K562 (cell line): ENCODE measurements around the gene ZNF473. TPM values are rescaled to one million over a fixed set of nuclear protein-coding genes. Genes with fewer than 3 reads are reported as not detected.

ENCODE experiments used
- ATAC-seq: fragments of 200-7000 bp; cut with Tn5 transposase; 3 replicates; pipeline ENCODE4 v1.9.1; 2020; ENCODE audit warnings: moderate library complexity
- BruUV-seq: library from RNA; stranded (reverse); fragments of 400-500 nt; replicated peaks from 2 replicates; lab custom pipeline; 2021; lab: Mats Ljungman, UMichigan
- CTCF ChIA-PET: fragments of 300-600 bp; formaldehyde crosslinking; extraction: SDS; loops from one replicate; lab custom pipeline; 2021; ENCODE audit warnings: low intra/inter-chr PET ratio; lab: Yijun Ruan, JAX
- POLR2A ChIA-PET: fragments of 300-600, 350-650 bp; sonication (Branson Sonifier 250); formaldehyde crosslinking; extraction: SDS; loops from one replicate; lab custom pipeline; 2021; ENCODE audit warnings: antibody characterized with exemption, inconsistent platforms; lab: Yijun Ruan, JAX
- DNase-seq, 4 experiments: peaks; one replicate each; pipeline versions ENCODE4 v3.0.0 to v3.0.0-alpha.2; 2011 to 2018; ENCODE audit warnings: low spot score in 3 of 4, mixed read lengths in 3 of 4; ENCODE audit errors: extremely low read depth in 1 of 4
- FAIRE-seq: peaks from 2 replicates; lab custom pipeline; 2011; peaks lifted over from hg19 to GRCh38; lab: Jason Lieb, UNC
- H2AFZ ChIP-seq: 2 replicates; pipeline ENCODE4 v1.6.0; 2011; ENCODE audit warnings: low read depth, low read length, control low read depth, inconsistent platforms
- H3K27ac ChIP-seq: fragments of 200-600 bp; 3 replicates; pipeline ENCODE4 v1.8.0; 2011; ENCODE audit warnings: low read depth, mild to moderate bottlenecking, control low read depth, inconsistent platforms, low read length, moderate library complexity, mixed read lengths; ENCODE audit errors: extremely low read depth
- H3K27me3 ChIP-seq, 2 experiments: fragments of 300-600 bp in 1 of 2; 2 replicates in 1 of 2; 3 replicates in 1 of 2; pipeline versions ENCODE4 v1.6.0 to v1.8.0; 2011; ENCODE audit warnings: inconsistent platforms in 2 of 2, low read length in 2 of 2, mild to moderate bottlenecking in 1 of 2, mixed read lengths in 1 of 2, moderate library complexity in 1 of 2; ENCODE audit not compliant: control insufficient read depth in 2 of 2, insufficient read depth in 2 of 2
- H3K36me3 ChIP-seq: fragments of 300-600 bp; 3 replicates; pipeline ENCODE4 v1.8.0; 2011; ENCODE audit warnings: mild to moderate bottlenecking, low read length, inconsistent platforms; ENCODE audit not compliant: control insufficient read depth, insufficient read depth
- H3K4me1 ChIP-seq, 2 experiments: fragments of 200-600 bp in 1 of 2; replicated peaks in 1 of 2; 2 replicates in 1 of 2; 3 replicates in 1 of 2; pipeline versions ENCODE4 v1.5.1 to v1.8.0; 2011; ENCODE audit warnings: inconsistent platforms in 2 of 2, low read length in 2 of 2, mild to moderate bottlenecking in 1 of 2, mixed read lengths in 1 of 2, moderate library complexity in 1 of 2; ENCODE audit not compliant: control insufficient read depth in 2 of 2, insufficient read depth in 2 of 2
- H3K4me2 ChIP-seq: 2 replicates; pipeline ENCODE4 v1.6.1; 2011; ENCODE audit warnings: low read length, control low read depth, inconsistent platforms, mixed read lengths; ENCODE audit not compliant: insufficient read depth
- H3K4me3 ChIP-seq: fragments of 200-600 bp; sonication (generic), shearing (Covaris generic); 2 replicates; pipeline ENCODE4 v1.5.1; 2016; ENCODE audit warnings: control low read depth, inconsistent platforms
- H3K79me2 ChIP-seq: fragments of 200-600 bp; 3 replicates; pipeline ENCODE4 v1.8.0; 2011; ENCODE audit warnings: low read length, inconsistent platforms; ENCODE audit not compliant: control insufficient read depth, insufficient read depth
- H3K9ac ChIP-seq, 2 experiments: 2 replicates each; pipeline versions ENCODE4 v1.6.0 to v1.6.1; 2011; ENCODE audit warnings: low read depth in 2 of 2, low read length in 2 of 2, control low read depth in 1 of 2, inconsistent platforms in 1 of 2, mild to moderate bottlenecking in 1 of 2, mixed read lengths in 1 of 2; ENCODE audit not compliant: insufficient read depth in 1 of 2
- H3K9me1 ChIP-seq: one replicate; pipeline ENCODE4 v1.6.0; 2011; ENCODE audit warnings: inconsistent platforms, mild to moderate bottlenecking, low read length, moderate library complexity; ENCODE audit not compliant: control insufficient read depth, insufficient read depth
- H3K9me3 ChIP-seq: replicated peaks from 2 replicates; pipeline ENCODE4 v1.5.1; 2011; ENCODE audit warnings: low read depth, low read length, inconsistent platforms; ENCODE audit not compliant: control insufficient read depth, insufficient read depth
- H4K20me1 ChIP-seq: replicated peaks from 2 replicates; pipeline ENCODE4 v1.6.1; 2011; ENCODE audit warnings: low read length, inconsistent platforms, mixed read lengths; ENCODE audit not compliant: control insufficient read depth, insufficient read depth
- ETS2 ChIP-seq: IDR thresholded peaks from 2 replicates; pipeline ENCODE4 v1.6.1; 2016; ENCODE audit warnings: borderline replicate concordance, missing genetic modification characterization, mild to moderate bottlenecking, moderate library complexity, missing compliant biosample characterization; ENCODE audit not compliant: poor library complexity, severe bottlenecking
- FOXJ3 ChIP-seq: sonication (generic); formaldehyde crosslinking; IDR thresholded peaks from 2 replicates; pipeline ENCODE4 v1.4.0; 2020; ENCODE audit warnings: mild to moderate bottlenecking, missing genetic modification reagents
- KLF13 ChIP-seq: fragments of 450-650 bp; IDR thresholded peaks from 2 replicates; pipeline ENCODE4 v1.6.1; 2016; ENCODE audit warnings: missing genetic modification characterization, low read depth, mild to moderate bottlenecking, missing compliant biosample characterization, moderate library complexity, borderline replicate concordance
- NCOA6 ChIP-seq: fragments of 450-650 bp; IDR thresholded peaks from 2 replicates; pipeline ENCODE4 v1.6.1; 2017; ENCODE audit warnings: mild to moderate bottlenecking
- PHB2 ChIP-seq: fragments of 450-650 bp; IDR thresholded peaks from 2 replicates; pipeline ENCODE4 v1.6.1; 2017; ENCODE audit warnings: low read depth
- RBM22 ChIP-seq: fragments of 200-400 bp; formaldehyde crosslinking; IDR thresholded peaks from 2 replicates; pipeline ENCODE4 v1.6.1; 2018; ENCODE audit warnings: low read length, low read depth; ENCODE audit not compliant: poor library complexity, severe bottlenecking
- TAF9B ChIP-seq: fragments of 450-650 bp; IDR thresholded peaks from 2 replicates; pipeline ENCODE4 v1.6.1; 2018; ENCODE audit warnings: mild to moderate bottlenecking; ENCODE audit not compliant: partially characterized antibody
- U2AF1 ChIP-seq: fragments of 200-400 bp; formaldehyde crosslinking; optimal IDR thresholded peaks from 2 replicates; pipeline ENCODE3; 2017; ENCODE audit warnings: mild to moderate bottlenecking, low read depth, low read length, moderate library complexity
- ZNF589 ChIP-seq: fragments of 200-800 bp; sonication (Bioruptor generic); IDR thresholded peaks from 2 replicates; pipeline ENCODE4 v1.6.1; 2016; ENCODE audit warnings: low read depth, missing genetic modification characterization, missing compliant biosample characterization
- WGBS: fragments of 100-300 bp; shearing (Covaris generic); methylation state at CpG from one replicate; pipeline ENCODE4 v1.1.6; 2016; ENCODE audit warnings: low coverage, mixed read lengths; ENCODE audit not compliant: insufficient coverage; ENCODE audit errors: missing lambda C conversion rate; 5-methylcytosine and 5-hydroxymethylcytosine counted together
- in situ Hi-C: fragments of 300-500 bp; cut with MboI; formaldehyde crosslinking; loops from 4 replicates; pipeline ENCODE4 v1.15.0; 2018; ENCODE audit warnings: inconsistent platforms, mixed read lengths
- intact Hi-C: fragments of 100-400 bp; cut with micrococcal nuclease; formaldehyde crosslinking; loops from 2 replicates; pipeline ENCODE4 v1.14.2; 2022
- polyA plus RNA-seq, 8 experiments: library from polyadenylated mRNA; depleted of rRNA in 4 of 8; stranded (reverse) in 5 of 8; unstranded in 3 of 8; fragments of >200 nt; fragmentation: Nextera tagmentation in 2 of 8; fragmentation: Illumina TruSeq in 1 of 8; extraction: Ambion mirVana in 2 of 8; extraction: Trizol in 1 of 8; gene quantifications; 2 replicates each; pipeline versions ENCODE4 v1.2.1 to v1.2.3, GENCODE V29; 2011 to 2014; ENCODE audit warnings: inconsistent platforms in 1 of 8, missing spikeins in 1 of 8
- total RNA-seq, 7 experiments: library from RNA; depleted of rRNA in 6 of 7; stranded (reverse); fragments of >200 nt in 6 of 7; fragmentation: Illumina TruSeq in 2 of 7; extraction: Trizol in 2 of 7; gene quantifications; 2 replicates each; pipeline versions ENCODE4 v1.2.1 to v1.2.3, GENCODE V29; 2011 to 2021; ENCODE audit warnings: low replicate concordance in 1 of 7
- TF ChIP-seq, protein P1 (sequence below): fragments of 450-650 bp; formaldehyde crosslinking; IDR thresholded peaks from 2 replicates; pipeline ENCODE4 v1.4.0; 2020; ENCODE audit warnings: mild to moderate bottlenecking, mixed read lengths
- TF ChIP-seq, protein P2 (sequence below): fragments of 450-650 bp; IDR thresholded peaks from 2 replicates; pipeline ENCODE4 v1.6.1; 2016; ENCODE audit warnings: antibody characterized with exemption

ZNF473 gene
- total and polyA plus RNA-seq, 9 of the 15 experiments (the other 6 are each of a cell fraction or from before 2014, with no cell fraction given), result 8.2 to 34.0 (median 28.5) TPM

DNA sequence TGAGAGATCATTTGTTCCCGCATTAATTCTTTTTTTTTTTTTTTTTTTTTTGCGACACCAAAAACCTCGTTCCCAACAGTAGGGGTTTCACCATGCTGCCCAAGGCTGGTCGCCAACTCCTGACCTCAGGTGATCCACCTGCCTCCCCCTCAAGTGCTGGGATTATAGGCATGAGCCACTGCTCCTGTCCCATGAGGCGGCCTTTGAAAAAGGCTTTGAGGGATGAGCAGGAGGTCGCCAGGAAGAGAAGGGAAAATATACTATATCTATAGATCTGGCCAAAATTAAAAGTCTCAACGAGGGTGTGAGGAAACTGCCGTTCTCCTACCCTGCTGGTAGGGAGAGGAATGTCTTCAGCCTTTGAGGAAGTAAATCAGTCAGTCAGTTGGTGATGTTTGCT is 26.2 kb downstream of the ZNF473 start:
- H3K27ac ChIP-seq, result no peak overlapping the region
- 48% methylated on average over 7 of the region's 8 CpGs for WGBS

More for the DNA sequence above, 26.2 kb downstream of the ZNF473 start:
- H3K4me3 ChIP-seq, result no peak overlapping the region
- peaks cover 10 to 11% of the 10 kb centered on the region in 2 experiments; a peak in 4 of 5 replicates for H3K4me1 ChIP-seq
- TF ChIP-seq, protein P1, sequence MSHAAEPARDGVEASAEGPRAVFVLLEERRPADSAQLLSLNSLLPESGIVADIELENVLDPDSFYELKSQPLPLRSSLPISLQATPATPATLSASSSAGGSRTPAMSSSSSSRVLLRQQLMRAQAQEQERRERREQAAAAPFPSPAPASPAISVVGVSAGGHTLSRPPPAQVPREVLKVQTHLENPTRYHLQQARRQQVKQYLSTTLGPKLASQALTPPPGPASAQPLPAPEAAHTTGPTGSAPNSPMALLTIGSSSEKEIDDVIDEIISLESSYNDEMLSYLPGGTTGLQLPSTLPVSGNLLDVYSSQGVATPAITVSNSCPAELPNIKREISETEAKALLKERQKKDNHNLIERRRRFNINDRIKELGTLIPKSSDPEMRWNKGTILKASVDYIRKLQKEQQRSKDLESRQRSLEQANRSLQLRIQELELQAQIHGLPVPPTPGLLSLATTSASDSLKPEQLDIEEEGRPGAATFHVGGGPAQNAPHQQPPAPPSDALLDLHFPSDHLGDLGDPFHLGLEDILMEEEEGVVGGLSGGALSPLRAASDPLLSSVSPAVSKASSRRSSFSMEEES (CRISPR knock-in tag), result no peak
- TF ChIP-seq TAF9B (no peak), U2AF1 (no peak), RBM22 (no peak), ETS2 (no peak), NCOA6 (no peak), KLF13 (no peak), FOXJ3 (CRISPR knock-in tag) (no peak), PHB2 (no peak), ZNF589 (CRISPR knock-in tag) (no peak)
- TF ChIP-seq, protein P2, sequence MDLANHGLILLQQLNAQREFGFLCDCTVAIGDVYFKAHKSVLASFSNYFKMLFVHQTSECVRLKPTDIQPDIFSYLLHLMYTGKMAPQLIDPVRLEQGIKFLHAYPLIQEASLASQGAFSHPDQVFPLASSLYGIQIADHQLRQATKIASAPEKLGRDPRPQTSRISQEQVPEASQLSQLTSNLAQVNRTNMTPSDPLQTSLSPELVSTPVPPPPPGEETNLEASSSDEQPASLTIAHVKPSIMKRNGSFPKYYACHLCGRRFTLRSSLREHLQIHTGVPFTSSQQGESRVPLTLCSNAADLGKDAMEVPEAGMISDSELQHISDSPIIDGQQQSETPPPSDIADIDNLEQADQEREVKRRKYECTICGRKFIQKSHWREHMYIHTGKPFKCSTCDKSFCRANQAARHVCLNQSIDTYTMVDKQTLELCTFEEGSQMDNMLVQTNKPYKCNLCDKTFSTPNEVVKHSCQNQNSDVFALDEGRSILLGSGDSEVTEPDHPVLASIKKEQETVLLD, result no peak
- no peak overlapping the region for H2AFZ ChIP-seq
- no peak for DNase-seq
- no peak for FAIRE-seq
- H3K9ac ChIP-seq, result no peak overlapping the region
- intact Hi-C loops (no loop called here), in situ Hi-C loops (no loop called here)
- no peaks in the 10 kb centered on the region for H4K20me1 ChIP-seq
- H3K9me3 ChIP-seq, result peaks cover 15% of the 10 kb centered on the region
- no peak overlapping the region for H3K4me2 ChIP-seq
- no peaks in the 10 kb centered on the region; the same call in 2 of the 3 replicates for H3K79me2 ChIP-seq
- peaks cover 14% of the 10 kb centered on the region for H3K36me3 ChIP-seq
- BruUV-seq, result no TSS peak
- CTCF ChIA-PET, result no interaction called here
- POLR2A ChIA-PET, result no interaction called here
- H3K9me1 ChIP-seq, result no peaks in the 10 kb centered on the region
- H3K27me3 ChIP-seq, result no peaks in the 10 kb centered on the region
- ATAC-seq, result no peak
